K562 treated with DMSO at 1 percent for 24 hours (cell line): ENCODE data around the gene NEK3. TPM values are rescaled to one million over a fixed set of nuclear protein-coding genes. Genes with fewer than 3 reads are reported as not detected.

Experiments used
- total RNA-seq: library from RNA; unstranded; fragments of 300-600 nt; gene quantifications from 2 replicates; pipeline ENCODE4 v1.2.3, GENCODE V29; 2022; ENCODE audit warnings: low read depth; ENCODE audit not compliant: insufficient read depth

The NEK3 gene
- 5.3 and 7.5 TPM in 2 replicates for total RNA-seq

GRCh38 chr13:52159159-52159982 is at the start of gene NEK3:
TSS of gene NEK3 (minus strand) at chr13:52159597. CDS start at chr13:52156191, 3,406 bp downstream.

GRCh38 chr13:52128714-52129700 is 30.4 kb downstream of the NEK3 start, which contains the start of gene NEK5:
TSS of gene NEK5 (minus strand) at chr13:52129073. CDS start at chr13:52127482, 1,591 bp downstream.

Other genes starting within 250 kb of the NEK3 start
- 7.9 TPM in 2 replicates for gene ATP7B, start 148.1 kb downstream of the NEK3 start, total RNA-seq
- gene ALG11, start 147.2 kb downstream of the NEK3 start, total RNA-seq: 10.9 and 11.5 TPM in 2 replicates
- 3.2 and 3.3 TPM in 2 replicates for gene UTP14C, start 134.9 kb downstream of the NEK3 start, total RNA-seq
- gene NEK5, start 30.5 kb downstream of the NEK3 start, total RNA-seq: 0.28 TPM in 1 of 2 replicates, not detected in the other
- 0.34 TPM in 1 of 2 replicates, not detected in the other for gene THSD1, start 246.6 kb upstream of the NEK3 start, total RNA-seq